ENCODE results near the gene MOCS3. TPM values are rescaled to one million over a fixed set of nuclear protein-coding genes. Genes with fewer than 3 reads are reported as not detected.

The MOCS3 gene
- total RNA-seq, 1 donor from 2014 or later = 5.6 TPM

GRCh38 chr20:51005214-51005613 lies 46.6 kb downstream of the MOCS3 start:
- Histone ChIP-seq H3K27me3 (no peaks in the 10 kb centered on the region), H4K20me1 (ENCODE audit: low read depth) (no peaks in the 10 kb centered on the region), H3K79me2 (ENCODE audit: low read depth) (no peaks in the 10 kb centered on the region), H3K27ac (no peak overlapping the region), H3K9me3 (ENCODE audit: low read depth) (no peaks in the 10 kb centered on the region), H3K4me1 (peaks cover 12% of the 10 kb centered on the region), H3K9ac (no peak overlapping the region), H3F3A (ENCODE audit: low read depth) (no peaks in the 10 kb centered on the region), H3K36me3 (no peaks in the 10 kb centered on the region), H2AFZ (replicated peaks) (no peak overlapping the region), H3K4me3 (no peak overlapping the region), H3K4me2 (no peak overlapping the region)
- Mint-ChIP-seq H3K4me1 (peaks cover 34% of the 10 kb centered on the region), H3K9me3 (no peaks in the 10 kb centered on the region), H3K36me3 (peaks cover 8% of the 10 kb centered on the region), H3K27ac (peak overlapping the region; percentile 62), H3K27me3 (ENCODE audit: insufficient read depth, low read depth) (peaks cover 4% of the 10 kb centered on the region), H3K4me3 (no peak overlapping the region)
- DNase-seq (ENCODE audit: low spot score) = no peak
- TF ChIP-seq EZH2 (IDR thresholded peaks at IDR 0.05) (no peak), EZH2phosphoT487 (IDR thresholded peaks at IDR 0.05) (no peak), CTCF (IDR thresholded peaks at IDR 0.05) (no peak)

DNA sequence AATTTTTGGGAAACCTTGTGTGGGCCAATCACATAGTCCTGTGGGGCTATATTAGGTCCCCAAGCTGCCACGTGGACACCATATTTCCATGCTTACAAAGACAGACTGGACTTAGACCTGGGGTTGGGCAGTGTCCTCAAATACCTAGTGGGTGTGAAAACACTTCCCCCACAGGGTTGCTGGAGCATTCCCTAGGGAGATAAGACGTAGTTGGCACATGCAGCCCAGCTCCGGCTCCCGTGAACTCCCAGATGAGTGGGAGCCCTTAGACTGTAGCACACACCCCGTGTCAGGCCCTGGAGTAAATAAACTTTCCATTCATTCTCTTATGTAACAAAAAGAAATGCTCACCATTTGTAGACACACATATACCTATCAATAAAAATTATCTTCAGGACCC lies 50.1 kb downstream of the MOCS3 start:
- peaks cover 8% of the 10 kb centered on the region for H3K4me1 ChIP-seq

GRCh38 chr20:51009303-51010042 lies 50.9 kb downstream of the MOCS3 start:
- Mint-ChIP-seq H3K27ac (no peak overlapping the region), H3K27me3 (ENCODE audit: insufficient read depth, low read depth) (no peaks in the 10 kb centered on the region), H3K36me3 (peaks cover 8% of the 10 kb centered on the region), H3K4me3 (no peak overlapping the region), H3K9me3 (no peaks in the 10 kb centered on the region), H3K4me1 (peaks cover 22% of the 10 kb centered on the region)
- no peak for TF ChIP-seq CTCF (IDR thresholded peaks at IDR 0.05)
- no peak for TF ChIP-seq EZH2 (IDR thresholded peaks at IDR 0.05)
- no peak for TF ChIP-seq EZH2phosphoT487 (IDR thresholded peaks at IDR 0.05)
- H3K27me3 ChIP-seq = no peaks in the 10 kb centered on the region
- no peak overlapping the region for H3K9ac ChIP-seq
- H3K79me2 ChIP-seq (ENCODE audit: low read depth) = no peaks in the 10 kb centered on the region
- H3K36me3 ChIP-seq = no peaks in the 10 kb centered on the region
- H4K20me1 ChIP-seq (ENCODE audit: low read depth) = no peaks in the 10 kb centered on the region
- no peak for DNase-seq (ENCODE audit: low spot score)
- no peak overlapping the region for H3K4me2 ChIP-seq
- H3F3A ChIP-seq (ENCODE audit: low read depth) = peaks cover 4% of the 10 kb centered on the region
- peaks cover 14% of the 10 kb centered on the region for H3K4me1 ChIP-seq
- H3K9me3 ChIP-seq (ENCODE audit: low read depth) = no peaks in the 10 kb centered on the region
- no peak overlapping the region for H2AFZ ChIP-seq (replicated peaks)
- H3K27ac ChIP-seq = no peak overlapping the region
- H3K4me3 ChIP-seq = no peak overlapping the region

More for the DNA sequence above, 50.1 kb downstream of the MOCS3 start:
- H3K27ac ChIP-seq = no peak overlapping the region
- no peaks in the 10 kb centered on the region for H4K20me1 ChIP-seq (ENCODE audit: low read depth)
- H3K9ac ChIP-seq = no peak overlapping the region
- Mint-ChIP-seq H3K36me3 (peaks cover 8% of the 10 kb centered on the region), H3K27ac (no peak overlapping the region), H3K4me1 (peaks cover 18% of the 10 kb centered on the region), H3K27me3 (ENCODE audit: insufficient read depth, low read depth) (no peaks in the 10 kb centered on the region), H3K4me3 (no peak overlapping the region), H3K9me3 (no peaks in the 10 kb centered on the region)
- H3K36me3 ChIP-seq = no peaks in the 10 kb centered on the region
- H3K79me2 ChIP-seq (ENCODE audit: low read depth) = no peaks in the 10 kb centered on the region
- TF ChIP-seq EZH2phosphoT487 (IDR thresholded peaks at IDR 0.05) = no peak
- TF ChIP-seq CTCF (IDR thresholded peaks at IDR 0.05) = no peak
- no peak for TF ChIP-seq EZH2 (IDR thresholded peaks at IDR 0.05)
- H2AFZ ChIP-seq (replicated peaks) = no peak overlapping the region
- H3K9me3 ChIP-seq (ENCODE audit: low read depth) = no peaks in the 10 kb centered on the region
- H3K4me3 ChIP-seq = no peak overlapping the region
- H3K4me2 ChIP-seq = no peak overlapping the region
- no peak for DNase-seq (ENCODE audit: low spot score)
- H3K27me3 ChIP-seq = no peaks in the 10 kb centered on the region
- peaks cover 2% of the 10 kb centered on the region for H3F3A ChIP-seq (ENCODE audit: low read depth)

Measured in neural progenitor cell (in vitro differentiated cells).